OCI-LY3 (cell line): ENCODE measurements around the gene ACBD3.

Experiments used
- EZH2phosphoT487 ChIP-seq: fragments of 200-600 bp; shearing (Covaris generic); IDR thresholded peaks from 2 replicates; pipeline ENCODE4 v1.6.1; 2018; ENCODE audit warnings: antibody characterized with exemption, mixed run types, low read depth
- TF ChIP-seq, protein P1 (sequence below): fragments of 200-600, 300-600 bp; sonication (generic); IDR thresholded peaks from 2 replicates; pipeline ENCODE4 v1.5.1; 2014; ENCODE audit warnings: antibody characterized with exemption, low read length, low read depth

GRCh38 chr1:226158983-226159382, 27.6 kb downstream of the ACBD3 start:
- TF ChIP-seq, protein P1, sequence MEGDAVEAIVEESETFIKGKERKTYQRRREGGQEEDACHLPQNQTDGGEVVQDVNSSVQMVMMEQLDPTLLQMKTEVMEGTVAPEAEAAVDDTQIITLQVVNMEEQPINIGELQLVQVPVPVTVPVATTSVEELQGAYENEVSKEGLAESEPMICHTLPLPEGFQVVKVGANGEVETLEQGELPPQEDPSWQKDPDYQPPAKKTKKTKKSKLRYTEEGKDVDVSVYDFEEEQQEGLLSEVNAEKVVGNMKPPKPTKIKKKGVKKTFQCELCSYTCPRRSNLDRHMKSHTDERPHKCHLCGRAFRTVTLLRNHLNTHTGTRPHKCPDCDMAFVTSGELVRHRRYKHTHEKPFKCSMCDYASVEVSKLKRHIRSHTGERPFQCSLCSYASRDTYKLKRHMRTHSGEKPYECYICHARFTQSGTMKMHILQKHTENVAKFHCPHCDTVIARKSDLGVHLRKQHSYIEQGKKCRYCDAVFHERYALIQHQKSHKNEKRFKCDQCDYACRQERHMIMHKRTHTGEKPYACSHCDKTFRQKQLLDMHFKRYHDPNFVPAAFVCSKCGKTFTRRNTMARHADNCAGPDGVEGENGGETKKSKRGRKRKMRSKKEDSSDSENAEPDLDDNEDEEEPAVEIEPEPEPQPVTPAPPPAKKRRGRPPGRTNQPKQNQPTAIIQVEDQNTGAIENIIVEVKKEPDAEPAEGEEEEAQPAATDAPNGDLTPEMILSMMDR, result no peak
- TF ChIP-seq EZH2phosphoT487, result no peak
